HepG2 (cell line): Measurements from ENCODE around the gene STXBP2.

Source experiments
- PAF1 ChIP-seq: IDR thresholded peaks from 2 replicates; pipeline ENCODE4 v1.6.1; 2016; ENCODE audit warnings: missing genetic modification reagents, missing compliant biosample characterization
- THAP8 ChIP-seq: sonication (generic); formaldehyde crosslinking; IDR thresholded peaks from 2 replicates; pipeline ENCODE4 v1.5.1; 2020; ENCODE audit warnings: missing genetic modification reagents, mild to moderate bottlenecking, borderline replicate concordance
- ZNF740 ChIP-seq: sonication (generic); formaldehyde crosslinking; IDR thresholded peaks from 2 replicates; pipeline ENCODE4 v1.4.0; 2020; ENCODE audit warnings: missing genetic modification reagents

- TF ChIP-seq THAP8 (no peak), ZNF740 (CRISPR knock-in tag) (no peak), PAF1 (CRISPR knock-in tag) (no peak; the same call in 1 of the 2 replicates)
Measured at GRCh38 chr19:7619671-7620441, 17.1 kb upstream of the STXBP2 start.
